ENCODE data around the gene MACF1. TPM values are rescaled to one million over a fixed set of nuclear protein-coding genes. Genes with fewer than 3 reads are reported as not detected.
A peak's percentile ranks its signal among the peaks of the same experiment; 100 is the strongest.

The MACF1 gene
- total RNA-seq, 1 donor = 554 TPM

DNA sequence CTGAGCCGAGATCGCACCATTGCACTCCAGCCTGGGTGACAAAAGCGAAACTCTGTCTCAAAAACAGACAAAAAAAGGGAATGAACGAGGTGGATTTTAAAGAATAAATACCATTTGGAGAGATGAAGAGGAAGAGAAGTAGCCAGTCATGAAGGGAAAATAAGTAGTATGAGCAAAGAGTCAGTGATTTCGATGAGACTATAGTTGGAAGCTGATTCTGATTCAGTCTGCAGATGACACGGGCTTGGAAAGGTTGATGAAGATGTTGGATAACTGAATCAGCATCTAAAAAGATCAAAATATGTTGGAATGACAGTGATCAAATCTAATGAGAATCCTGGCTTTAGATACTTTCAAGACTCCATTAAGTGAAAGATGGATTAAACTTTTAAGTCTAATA lies 23.8 kb downstream of the MACF1 start:
- TF ChIP-seq, protein P1, sequence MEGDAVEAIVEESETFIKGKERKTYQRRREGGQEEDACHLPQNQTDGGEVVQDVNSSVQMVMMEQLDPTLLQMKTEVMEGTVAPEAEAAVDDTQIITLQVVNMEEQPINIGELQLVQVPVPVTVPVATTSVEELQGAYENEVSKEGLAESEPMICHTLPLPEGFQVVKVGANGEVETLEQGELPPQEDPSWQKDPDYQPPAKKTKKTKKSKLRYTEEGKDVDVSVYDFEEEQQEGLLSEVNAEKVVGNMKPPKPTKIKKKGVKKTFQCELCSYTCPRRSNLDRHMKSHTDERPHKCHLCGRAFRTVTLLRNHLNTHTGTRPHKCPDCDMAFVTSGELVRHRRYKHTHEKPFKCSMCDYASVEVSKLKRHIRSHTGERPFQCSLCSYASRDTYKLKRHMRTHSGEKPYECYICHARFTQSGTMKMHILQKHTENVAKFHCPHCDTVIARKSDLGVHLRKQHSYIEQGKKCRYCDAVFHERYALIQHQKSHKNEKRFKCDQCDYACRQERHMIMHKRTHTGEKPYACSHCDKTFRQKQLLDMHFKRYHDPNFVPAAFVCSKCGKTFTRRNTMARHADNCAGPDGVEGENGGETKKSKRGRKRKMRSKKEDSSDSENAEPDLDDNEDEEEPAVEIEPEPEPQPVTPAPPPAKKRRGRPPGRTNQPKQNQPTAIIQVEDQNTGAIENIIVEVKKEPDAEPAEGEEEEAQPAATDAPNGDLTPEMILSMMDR (IDR thresholded peaks at IDR 0.05; ENCODE audit: insufficient read depth, low read depth, low read length) = no peak
- no peak overlapping the region for H3K4me3 ChIP-seq (ENCODE audit: low read depth, low read length)
- no peak for DNase-seq (ENCODE audit: low read depth)

DNA sequence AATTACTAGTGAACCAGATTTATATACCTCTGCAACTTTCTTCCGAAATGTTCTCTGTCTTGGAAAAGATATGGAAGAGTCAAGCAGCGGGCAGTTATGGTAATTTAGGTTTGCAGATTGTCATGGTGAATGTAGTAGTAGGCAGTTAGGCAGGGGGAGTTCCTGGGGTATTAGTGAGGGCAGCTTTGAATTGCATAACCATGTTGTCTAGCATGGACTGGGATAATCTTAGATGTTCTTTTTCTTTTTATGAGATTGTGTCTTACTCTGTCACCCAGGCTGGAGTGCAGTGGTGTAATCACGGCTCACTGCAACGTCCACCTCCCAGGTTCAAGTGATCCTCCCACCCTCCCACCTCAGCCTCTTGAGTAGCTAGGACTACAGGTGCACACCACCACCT lies 25.0 kb downstream of the MACF1 start:
- DNase-seq (ENCODE audit: low read depth) = peak; percentile 54
- H3K4me3 ChIP-seq (ENCODE audit: low read depth, low read length) = no peak overlapping the region
- TF ChIP-seq, protein P1 (IDR thresholded peaks at IDR 0.05; ENCODE audit: insufficient read depth, low read depth, low read length) = no peak

DNA sequence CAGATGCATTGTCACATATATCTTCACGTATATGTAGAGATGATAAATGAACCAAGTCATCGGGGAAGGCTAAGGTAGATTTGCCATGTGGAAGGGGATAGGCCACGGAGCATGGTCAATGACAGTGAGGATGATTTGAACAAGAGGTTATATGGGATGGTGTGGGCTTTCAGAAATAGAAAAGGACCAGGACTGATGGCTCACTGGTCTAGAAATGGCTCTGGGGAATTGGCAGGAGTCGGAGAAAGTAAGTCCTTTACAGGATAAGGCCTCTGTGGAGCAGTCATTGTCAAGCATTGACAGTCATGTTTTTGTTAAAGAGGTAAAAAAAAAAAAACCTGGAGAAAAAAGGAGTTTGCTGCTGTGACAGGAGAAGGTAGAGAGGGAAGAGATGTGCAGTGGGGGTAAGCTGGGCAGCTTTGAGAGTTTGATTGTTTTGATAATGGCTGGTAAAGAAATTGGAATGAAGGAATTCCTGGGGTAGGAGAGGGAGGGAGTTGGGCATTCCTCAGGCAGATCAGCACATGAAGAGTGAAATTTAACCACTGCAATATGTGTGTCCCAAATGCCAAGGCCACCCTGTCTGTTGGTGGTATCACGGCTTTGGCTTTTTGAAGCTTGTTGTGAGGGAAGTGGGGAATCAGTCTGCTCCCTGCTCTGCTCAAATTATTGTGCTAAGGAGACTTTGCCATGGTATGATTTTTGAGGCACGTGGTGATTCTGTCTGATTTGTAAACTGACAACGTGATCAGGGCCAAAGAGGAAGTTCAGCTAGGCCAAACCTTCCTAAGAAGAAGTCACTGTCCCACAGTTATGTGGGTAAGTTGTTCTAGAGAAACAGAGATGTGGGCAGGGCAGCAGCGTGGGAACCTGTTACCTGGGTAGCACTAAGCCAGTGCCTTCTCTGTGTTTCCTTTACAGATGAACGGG lies 26.0 kb downstream of the MACF1 start:
- DNase-seq (ENCODE audit: low read depth) = no peak
- TF ChIP-seq, protein P1 (IDR thresholded peaks at IDR 0.05; ENCODE audit: insufficient read depth, low read depth, low read length) = no peak
- no peak overlapping the region for H3K4me3 ChIP-seq (ENCODE audit: low read depth, low read length)

DNA sequence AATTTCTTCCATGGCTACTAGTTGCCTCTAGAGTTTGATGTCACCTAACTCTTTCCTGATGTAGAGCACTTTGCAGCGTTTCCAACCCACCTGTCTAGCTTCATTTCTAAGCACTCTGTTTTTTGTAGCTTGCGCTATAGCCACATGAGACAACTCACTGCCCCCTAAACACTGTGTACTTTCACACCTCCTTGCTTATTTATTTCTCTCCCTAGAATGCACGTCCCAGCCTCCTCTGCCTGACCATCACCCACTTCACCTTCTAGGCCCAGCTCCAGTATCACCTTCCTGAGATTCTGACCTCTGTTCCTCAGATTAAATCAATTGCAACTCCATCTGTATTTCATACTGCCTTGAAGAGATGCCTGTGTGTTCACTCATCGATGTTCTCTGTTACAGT lies 32.5 kb downstream of the MACF1 start:
- H3K4me3 ChIP-seq (ENCODE audit: low read depth, low read length) = no peak overlapping the region
- TF ChIP-seq, protein P1 (IDR thresholded peaks at IDR 0.05; ENCODE audit: insufficient read depth, low read depth, low read length) = no peak
- DNase-seq (ENCODE audit: low read depth) = no peak

DNA sequence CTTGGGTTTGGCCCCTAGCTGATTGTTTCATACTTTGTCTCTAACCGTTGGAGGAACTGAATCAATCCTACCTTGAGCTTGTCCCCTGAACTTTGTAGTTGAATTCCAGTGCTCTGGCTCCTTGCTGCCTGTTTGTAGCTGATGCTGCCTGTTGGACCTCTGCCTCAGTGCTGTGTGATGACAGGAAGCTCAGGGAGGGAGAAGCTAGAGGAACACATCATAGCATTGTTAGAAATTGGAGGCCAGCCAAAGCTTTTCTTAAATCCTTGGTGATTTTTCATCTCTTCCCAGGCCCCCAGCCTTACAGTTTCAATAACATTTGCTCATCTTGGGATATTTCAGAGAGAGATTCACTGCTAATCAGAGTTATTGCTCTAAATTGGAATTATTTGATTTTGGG lies 34.0 kb downstream of the MACF1 start:
- no peak overlapping the region for H3K4me3 ChIP-seq (ENCODE audit: low read depth, low read length)
- TF ChIP-seq, protein P1 (IDR thresholded peaks at IDR 0.05; ENCODE audit: insufficient read depth, low read depth, low read length) = no peak
- DNase-seq (ENCODE audit: low read depth) = peak; percentile 38

DNA sequence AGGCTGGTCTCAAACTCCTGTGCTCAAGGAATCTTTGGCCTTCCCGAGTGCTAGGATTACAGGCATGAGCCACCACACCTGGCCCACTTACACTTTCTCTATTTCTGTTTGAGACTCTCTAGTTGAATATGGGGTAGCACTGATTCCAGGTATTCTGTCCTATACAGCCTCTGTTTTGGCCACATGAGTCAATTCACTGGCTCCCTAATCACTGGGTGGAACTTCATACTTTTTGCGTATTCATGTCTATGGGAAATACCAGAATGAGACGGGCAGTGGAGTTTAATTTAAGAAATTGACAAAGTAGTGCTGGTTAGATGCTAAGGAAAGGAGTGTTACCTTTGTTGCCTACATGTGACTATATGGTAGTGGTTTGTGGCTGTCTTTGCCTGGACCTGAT lies 35.5 kb downstream of the MACF1 start:
- H3K4me3 ChIP-seq (ENCODE audit: low read depth, low read length) = no peak overlapping the region
- TF ChIP-seq, protein P1 (IDR thresholded peaks at IDR 0.05; ENCODE audit: insufficient read depth, low read depth, low read length) = no peak
- DNase-seq (ENCODE audit: low read depth) = no peak
